Naive B cell (primary cell): Measurements from ENCODE around the gene NTN1. TPM values are rescaled to one million over a fixed set of nuclear protein-coding genes. Genes with fewer than 3 reads are reported as not detected.
"Not testable (repeated sequence)": the region's sequence is repeated elsewhere in the genome, so short reads cannot be mapped to it uniquely, and the experiment has no call there.

Experiments used
- ATAC-seq, 2 donors: fragments of 150-1000 bp; cut with Tn5 transposase; 2 replicates each; pipeline ENCODE4 v1.10.0; 2021; ENCODE audit warnings: low read depth in 2 of 2, mild to moderate bottlenecking in 2 of 2, moderate library complexity in 2 of 2
- DNase-seq: peaks from one replicate; pipeline ENCODE4 v3.0.0; 2022
- H3K27ac Mint-ChIP-seq, 6 donors: one replicate each; pipeline ENCODE4 v1.8.0; 2020 to 2022; ENCODE audit warnings: mild to moderate bottlenecking in 6 of 6, mixed read lengths in 6 of 6, moderate library complexity in 5 of 6, inconsistent platforms in 2 of 6
- H3K27me3 Mint-ChIP-seq, 3 donors: one replicate each; pipeline ENCODE4 v1.8.0; 2021 to 2022; ENCODE audit warnings: mixed read lengths in 3 of 3, mild to moderate bottlenecking in 1 of 3
- H3K36me3 Mint-ChIP-seq, 2 donors: one replicate each; pipeline ENCODE4 v1.8.0; 2020 to 2022; ENCODE audit warnings: mixed read lengths in 2 of 2, inconsistent platforms in 1 of 2, mild to moderate bottlenecking in 1 of 2
- H3K4me1 Mint-ChIP-seq, 3 donors: one replicate each; pipeline ENCODE4 v1.8.0; 2020 to 2022; ENCODE audit warnings: mixed read lengths in 3 of 3, inconsistent platforms in 1 of 3, mild to moderate bottlenecking in 1 of 3, moderate library complexity in 1 of 3
- H3K4me3 Mint-ChIP-seq, 8 donors: one replicate each; pipeline ENCODE4 v1.8.0; 2020 to 2022; ENCODE audit warnings: mild to moderate bottlenecking in 8 of 8, mixed read lengths in 8 of 8, moderate library complexity in 8 of 8, inconsistent platforms in 2 of 8
- H3K9me3 Mint-ChIP-seq, 7 donors: one replicate each; pipeline ENCODE4 v1.8.0; 2020 to 2022; ENCODE audit warnings: mixed read lengths in 7 of 7, mild to moderate bottlenecking in 5 of 7, inconsistent platforms in 2 of 7, moderate library complexity in 1 of 7
- polyA plus RNA-seq, 6 donors: library from polyadenylated mRNA; unstranded; fragments of 300-500 nt; fragmentation: Illumina TruSeq; gene quantifications; one replicate each; pipeline ENCODE4 v1.2.3, GENCODE V29; 2021; ENCODE audit warnings: low read depth in 6 of 6

Gene NTN1
- polyA plus RNA-seq: under 1 TPM in 5 of 6 donors, not detected in 1; 0.04 to 0.09 (median 0.06) TPM

GRCh38 chr17:9021158-9021991 lies at the start of gene NTN1:
Gene NTN1 (plus strand): TSS chr17:9021510. CDS start chr17:9022374, 864 bp downstream.
- peaks cover 21 to 36% (median 35%) of the 10 kb centered on the region in 3 donors for H3K27me3 Mint-ChIP-seq
- H3K36me3 Mint-ChIP-seq: peaks cover 0 to 6% of the 10 kb centered on the region in 2 donors
- peaks cover 11 to 23% (median 19%) of the 10 kb centered on the region in 3 donors for H3K4me1 Mint-ChIP-seq
- peak within 1 kb of the TSS in 4 of 6 donors; percentile 71 to 96 (median 84) for H3K27ac Mint-ChIP-seq
- ATAC-seq (peak; percentile 86), DNase-seq (peak; percentile 76)
- no peaks in the 10 kb centered on the region for H3K9me3 Mint-ChIP-seq
- peak within 1 kb of the TSS; percentile 85 to 95 (median 90) for H3K4me3 Mint-ChIP-seq

GRCh38 chr17:8975091-8975725 lies 46.1 kb upstream of the NTN1 start:
- DNase-seq (no peak), ATAC-seq (no peak)
- no peaks in the 10 kb centered on the region for H3K27me3 Mint-ChIP-seq
- no peak overlapping the region for H3K4me3 Mint-ChIP-seq
- no peaks in the 10 kb centered on the region for H3K4me1 Mint-ChIP-seq
- no peak overlapping the region for H3K27ac Mint-ChIP-seq
- H3K36me3 Mint-ChIP-seq: no peaks in the 10 kb centered on the region
- peaks cover 0 to 21% (median 5%) of the 10 kb centered on the region in 7 donors for H3K9me3 Mint-ChIP-seq

- Mint-ChIP-seq H3K4me1 (no peaks in the 10 kb centered on the region), H3K4me3 (no peak overlapping the region), H3K27ac (no peak overlapping the region), H3K9me3 (peaks cover 0 to 7% (median 0%) of the 10 kb centered on the region in 7 donors), H3K36me3 (no peaks in the 10 kb centered on the region), H3K27me3 (no peaks in the 10 kb centered on the region)
- no peak for ATAC-seq
- no peak for DNase-seq
Observed at GRCh38 chr17:8976638-8977037, 44.7 kb upstream of the NTN1 start.

- ATAC-seq (no peak), DNase-seq (no peak)
- Mint-ChIP-seq H3K36me3 (no peaks in the 10 kb centered on the region), H3K4me3 (no peak overlapping the region), H3K27ac (peak overlapping the region in 1 of 6 donors; percentile 33), H3K27me3 (no peaks in the 10 kb centered on the region), H3K4me1 (peaks cover 0 to 4% (median 4%) of the 10 kb centered on the region in 3 donors), H3K9me3 (peaks cover 0 to 4% (median 0%) of the 10 kb centered on the region in 7 donors)
Observed at GRCh38 chr17:8979715-8980114, 41.6 kb upstream of the NTN1 start.

DNA sequence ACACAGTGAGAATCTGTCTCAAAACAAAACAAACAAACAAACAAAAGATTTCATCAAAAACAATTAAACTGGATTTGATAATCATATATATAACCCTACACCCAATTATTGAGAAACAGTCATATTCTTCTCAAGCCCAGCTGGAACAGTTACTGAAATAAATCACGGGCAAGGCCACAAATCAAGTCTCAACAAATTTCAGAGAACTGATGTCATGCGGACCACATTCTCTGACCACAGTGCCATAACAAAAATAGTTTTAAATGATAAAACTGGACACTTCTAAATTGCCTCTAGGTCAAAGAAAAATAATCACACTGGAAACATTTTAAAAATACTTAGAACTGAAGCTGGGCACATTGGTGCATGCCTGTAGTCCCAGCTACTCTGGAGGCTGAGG lies 39.9 kb upstream of the NTN1 start:
- DNase-seq (no peak), ATAC-seq (no peak)
- Mint-ChIP-seq H3K9me3 (peaks cover 0 to 11% (median 3%) of the 10 kb centered on the region in 7 donors), H3K27ac (no peak overlapping the region), H3K36me3 (peaks cover 0 to 8% of the 10 kb centered on the region in 2 donors), H3K4me1 (peaks cover 12 to 20% (median 17%) of the 10 kb centered on the region in 3 donors), H3K4me3 (no peak overlapping the region), H3K27me3 (no peaks in the 10 kb centered on the region)

- H3K27ac Mint-ChIP-seq: peak overlapping the region in 3 of 6 donors; percentile 16 to 70 (median 39)
- not testable (repeated sequence) for ATAC-seq, H3K27me3 Mint-ChIP-seq, DNase-seq
- peak overlapping the region in 1 of 8 donors; percentile 48 for H3K4me3 Mint-ChIP-seq
- peaks cover 0 to 13% of the 10 kb centered on the region in 2 donors for H3K36me3 Mint-ChIP-seq
- H3K4me1 Mint-ChIP-seq: peaks cover 12 to 20% (median 17%) of the 10 kb centered on the region in 3 donors
- H3K9me3 Mint-ChIP-seq: peaks cover 2 to 11% (median 4%) of the 10 kb centered on the region in 7 donors
Observed at GRCh38 chr17:8984225-8984624, 37.1 kb upstream of the NTN1 start.

- peaks cover 0 to 13% of the 10 kb centered on the region in 2 donors for H3K36me3 Mint-ChIP-seq
- H3K9me3 Mint-ChIP-seq: peaks cover 2 to 11% (median 4%) of the 10 kb centered on the region in 7 donors
- DNase-seq: no peak
- peak; percentile 76 to 88 for ATAC-seq
- peak overlapping the region in 5 of 6 donors; percentile 2 to 65 (median 52) for H3K27ac Mint-ChIP-seq
- peak overlapping the region in 5 of 8 donors; percentile 16 to 73 (median 48) for H3K4me3 Mint-ChIP-seq
- peaks cover 0 to 8% (median 0%) of the 10 kb centered on the region in 3 donors for H3K27me3 Mint-ChIP-seq
- H3K4me1 Mint-ChIP-seq: peaks cover 12 to 20% (median 17%) of the 10 kb centered on the region in 3 donors
Observed at GRCh38 chr17:8985054-8985701, 36.1 kb upstream of the NTN1 start.

DNA sequence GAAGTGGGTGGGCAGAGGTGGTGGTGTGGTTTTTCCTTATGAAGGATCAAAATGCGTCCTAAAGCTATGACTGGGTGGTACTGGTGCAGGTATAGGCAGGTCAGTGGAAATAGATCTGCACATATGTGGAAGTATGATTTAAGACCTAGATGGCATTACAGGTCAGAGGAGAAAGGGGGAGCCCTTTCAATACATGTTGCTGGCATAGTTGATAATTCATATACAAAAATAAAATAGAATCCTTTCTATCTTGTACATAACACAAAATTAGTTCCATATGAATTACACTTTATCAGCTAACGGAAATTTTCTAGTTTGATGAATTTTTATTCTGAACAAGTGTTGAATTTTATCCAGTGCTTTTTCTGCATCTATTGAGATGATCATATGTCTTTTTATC lies 35.0 kb upstream of the NTN1 start:
- ATAC-seq (peak; percentile 18 to 28), DNase-seq (no peak)
- H3K36me3 Mint-ChIP-seq: peaks cover 0 to 13% of the 10 kb centered on the region in 2 donors
- H3K27ac Mint-ChIP-seq: peak overlapping the region in 1 of 6 donors; percentile 52
- H3K4me1 Mint-ChIP-seq: peaks cover 13 to 20% (median 17%) of the 10 kb centered on the region in 3 donors
- H3K9me3 Mint-ChIP-seq: peaks cover 2 to 11% (median 4%) of the 10 kb centered on the region in 7 donors
- peak overlapping the region in 4 of 8 donors; percentile 6 to 70 (median 35) for H3K4me3 Mint-ChIP-seq
- peaks cover 0 to 8% (median 1%) of the 10 kb centered on the region in 3 donors for H3K27me3 Mint-ChIP-seq

DNA sequence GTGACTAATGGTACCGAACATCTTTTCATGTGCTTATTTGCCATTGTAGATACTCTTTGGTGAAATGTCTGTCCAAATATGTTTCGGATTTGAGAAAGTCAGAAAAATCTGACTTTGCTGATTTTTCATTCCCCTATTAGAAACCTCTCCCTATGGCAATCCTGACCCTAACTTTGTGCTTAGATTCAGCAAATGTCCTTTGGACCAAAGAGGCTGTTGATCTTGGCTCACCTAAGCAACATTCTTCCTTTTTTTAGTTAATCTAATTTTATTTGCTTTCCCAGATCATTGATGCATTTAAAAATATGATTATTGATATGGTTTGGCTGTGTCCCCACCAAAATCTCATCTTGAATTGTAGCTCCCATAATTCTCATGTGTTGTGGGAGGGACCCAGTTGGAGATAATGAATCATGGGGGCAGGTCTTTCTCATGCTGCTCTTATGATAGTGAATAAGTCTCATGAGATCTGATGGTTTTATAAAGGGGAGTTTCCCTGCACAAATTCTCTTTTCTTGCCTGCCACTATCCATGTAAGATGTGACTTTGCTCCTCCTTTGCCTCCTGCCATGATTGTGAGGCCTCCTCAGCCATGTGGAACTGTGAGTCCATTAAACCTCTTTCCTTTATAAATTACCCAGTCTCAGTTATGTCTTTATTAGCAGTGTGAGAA lies 32.9 kb upstream of the NTN1 start:
- peaks cover 2 to 11% (median 4%) of the 10 kb centered on the region in 7 donors for H3K9me3 Mint-ChIP-seq
- not testable (repeated sequence) for H3K27ac Mint-ChIP-seq, DNase-seq, H3K4me3 Mint-ChIP-seq, ATAC-seq
- H3K36me3 Mint-ChIP-seq: peaks cover 0 to 13% of the 10 kb centered on the region in 2 donors
- H3K27me3 Mint-ChIP-seq: peaks cover 0 to 17% (median 4%) of the 10 kb centered on the region in 3 donors
- H3K4me1 Mint-ChIP-seq: peaks cover 17 to 25% (median 18%) of the 10 kb centered on the region in 3 donors

GRCh38 chr17:8991514-8992285 lies 29.6 kb upstream of the NTN1 start:
- Mint-ChIP-seq H3K27ac (no peak overlapping the region), H3K4me1 (peaks cover 0 to 6% (median 5%) of the 10 kb centered on the region in 3 donors), H3K4me3 (no peak overlapping the region), H3K27me3 (peaks cover 0 to 17% (median 4%) of the 10 kb centered on the region in 3 donors), H3K9me3 (peaks cover 0 to 12% (median 3%) of the 10 kb centered on the region in 7 donors), H3K36me3 (peaks cover 0 to 5% of the 10 kb centered on the region in 2 donors)
- peak; percentile 74 to 82 for ATAC-seq
- peak; percentile 44 for DNase-seq

GRCh38 chr17:8994319-8994718 lies 27.0 kb upstream of the NTN1 start:
- ATAC-seq (no peak), DNase-seq (no peak)
- Mint-ChIP-seq H3K27ac (peak overlapping the region in 1 of 6 donors; percentile 97), H3K4me3 (no peak overlapping the region), H3K4me1 (peaks cover 0 to 6% (median 5%) of the 10 kb centered on the region in 3 donors), H3K36me3 (no peaks in the 10 kb centered on the region), H3K27me3 (peaks cover 0 to 17% (median 4%) of the 10 kb centered on the region in 3 donors), H3K9me3 (peaks cover 0 to 5% (median 3%) of the 10 kb centered on the region in 7 donors)

- Mint-ChIP-seq H3K9me3 (peaks cover 0 to 5% (median 2%) of the 10 kb centered on the region in 7 donors), H3K4me3 (no peak overlapping the region), H3K36me3 (no peaks in the 10 kb centered on the region), H3K27me3 (peaks cover 4 to 11% (median 9%) of the 10 kb centered on the region in 3 donors), H3K4me1 (peaks cover 0 to 6% (median 5%) of the 10 kb centered on the region in 3 donors), H3K27ac (no peak overlapping the region)
- no peak for ATAC-seq
- DNase-seq: no peak
Observed at GRCh38 chr17:8995711-8996110, 25.6 kb upstream of the NTN1 start.
